ENCODE data around the gene EFCAB5.

GRCh38 chr17:30074730-30075129 lies 133.3 kb downstream of the EFCAB5 start:
- TF ChIP-seq CTCF (IDR thresholded peaks at IDR 0.05; ENCODE audit: poor library complexity, severe bottlenecking) = no peak
- no peak for TF ChIP-seq POLR2AphosphoS5 (IDR thresholded peaks at IDR 0.05)
- no peak for TF ChIP-seq EP300 (conservative IDR thresholded peaks at IDR 0.05; ENCODE audit: poor library complexity, severe bottlenecking)
- no peak for TF ChIP-seq TAF1 (IDR thresholded peaks at IDR 0.05; ENCODE audit: low read depth)
- TF ChIP-seq EZH2 (IDR thresholded peaks at IDR 0.05; ENCODE audit: borderline replicate concordance, insufficient read depth, low read length, poor library complexity, severe bottlenecking) = no peak
- no peak for TF ChIP-seq MXI1 (conservative IDR thresholded peaks at IDR 0.05; ENCODE audit: poor library complexity, severe bottlenecking)
- no peak for TF ChIP-seq REST (IDR thresholded peaks at IDR 0.05; ENCODE audit: borderline replicate concordance)
- no peak for TF ChIP-seq SMC3 (conservative IDR thresholded peaks at IDR 0.05; ENCODE audit: poor library complexity)

Measured in neural cell (in vitro differentiated cells).